GM18519 (cell line): Measurements from ENCODE around the gene LRIT1.

Source experiments
- ATAC-seq: cut with Tn5 transposase; IDR thresholded peaks from one replicate; pipeline ENCODE4 v1.9.1; 2021; ENCODE audit warnings: mild to moderate bottlenecking, moderate library complexity; ENCODE audit not compliant: unreplicated experiment, low FRiP score

The LRIT1 gene

GRCh38 chr10:84256510-84257342, 15.4 kb upstream of the LRIT1 start:
- no peak for ATAC-seq

GRCh38 chr10:84254552-84255478, 13.5 kb upstream of the LRIT1 start:
- no peak for ATAC-seq

- ATAC-seq, result no peak
Measured at GRCh38 chr10:84248794-84249193, 7.4 kb upstream of the LRIT1 start.

- ATAC-seq, result no peak
Measured at GRCh38 chr10:84247496-84247895, 6.2 kb upstream of the LRIT1 start.

GRCh38 chr10:84244651-84245270, 3.4 kb upstream of the LRIT1 start, which contains the start of gene RGR:
Gene RGR, plus strand, starts transcription at chr10:84245053. Its CDS starts 38 bp downstream, at chr10:84245091.
- ATAC-seq, result no peak

- no peak for ATAC-seq
Measured at GRCh38 chr10:84243759-84244158, 2.4 kb upstream of the LRIT1 start.

- no peak for ATAC-seq
Measured at GRCh38 chr10:84238909-84239308, 2.4 kb downstream of the LRIT1 start.

- no peak for ATAC-seq
Measured at GRCh38 chr10:84237199-84238051, 3.9 kb downstream of the LRIT1 start.

GRCh38 chr10:84236807-84237198, 4.5 kb downstream of the LRIT1 start:
- no peak for ATAC-seq

GRCh38 chr10:84235096-84235495, 6.2 kb downstream of the LRIT1 start:
- no peak for ATAC-seq

- no peak for ATAC-seq
Measured at GRCh38 chr10:84234479-84234878, 6.9 kb downstream of the LRIT1 start.

GRCh38 chr10:84233940-84234339, 7.4 kb downstream of the LRIT1 start:
- no peak for ATAC-seq

- no peak for ATAC-seq
Measured at GRCh38 chr10:84232376-84232775, 9.0 kb downstream of the LRIT1 start.

GRCh38 chr10:84230359-84230758, 11.0 kb downstream of the LRIT1 start:
- no peak for ATAC-seq

- no peak for ATAC-seq
Measured at GRCh38 chr10:84227810-84228209, 13.5 kb downstream of the LRIT1 start.

GRCh38 chr10:84226616-84227015, 14.7 kb downstream of the LRIT1 start:
- ATAC-seq, result no peak

GRCh38 chr10:84225427-84226173, 15.7 kb downstream of the LRIT1 start, which contains the start of gene LRIT2:
Gene LRIT2, minus strand, starts transcription at chr10:84225544. Its CDS starts 24 bp downstream, at chr10:84225520.
- ATAC-seq, result no peak

- no peak for ATAC-seq
Measured at GRCh38 chr10:84224411-84225028, 16.8 kb downstream of the LRIT1 start.

GRCh38 chr10:84221916-84222315, 19.4 kb downstream of the LRIT1 start:
- no peak for ATAC-seq
